Measurements from ENCODE around the gene GPRC5D.

Gene GPRC5D

GRCh38 chr12:12903642-12904609 is 48.0 kb downstream of the GPRC5D start:
- no peak for DNase-seq

GRCh38 chr12:12902036-12902435 is 49.9 kb downstream of the GPRC5D start:
- DNase-seq, result no peak

- DNase-seq, result peak; percentile 33
Observed at GRCh38 chr12:12901158-12901791, 50.7 kb downstream of the GPRC5D start.

GRCh38 chr12:12900786-12901157 is 51.2 kb downstream of the GPRC5D start:
- DNase-seq, result no peak

GRCh38 chr12:12899530-12900380 is 52.2 kb downstream of the GPRC5D start:
- DNase-seq, result no peak

GRCh38 chr12:12898911-12899511 is 53.0 kb downstream of the GPRC5D start:
- no peak for DNase-seq

GRCh38 chr12:12898136-12898717 is 53.7 kb downstream of the GPRC5D start:
- DNase-seq, result no peak

- DNase-seq, result no peak
Observed at GRCh38 chr12:12897302-12897701, 54.7 kb downstream of the GPRC5D start.

GRCh38 chr12:12896260-12896659 is 55.7 kb downstream of the GPRC5D start:
- DNase-seq, result no peak

- DNase-seq, result no peak
Observed at GRCh38 chr12:12893438-12893837, 58.5 kb downstream of the GPRC5D start.

- DNase-seq, result no peak
Observed at GRCh38 chr12:12892681-12893141, 59.3 kb downstream of the GPRC5D start.

GRCh38 chr12:12891881-12892355 is 60.1 kb downstream of the GPRC5D start:
- DNase-seq, result no peak

GRCh38 chr12:12891080-12891880 is 60.7 kb downstream of the GPRC5D start, which contains the start of gene GPRC5A:
TSS of gene GPRC5A (plus strand) at chr12:12891562. CDS start at chr12:12908250, 16,688 bp downstream.
- peak; percentile 69 for DNase-seq

Data from NCI-H69 (cell line).